Ishikawa (cell line): ENCODE data around the gene YY1.

Source experiments
- EP300 ChIP-seq: IDR thresholded peaks from 2 replicates; pipeline ENCODE4 v1.6.1; 2012; ENCODE audit warnings: borderline replicate concordance
- NFIC ChIP-seq: IDR thresholded peaks from 2 replicates; pipeline ENCODE4 v1.6.1; 2012
- TAF1 ChIP-seq: IDR thresholded peaks from 2 replicates; pipeline ENCODE4 v1.6.1; 2012; ENCODE audit warnings: low read depth, mild to moderate bottlenecking
- YY1 ChIP-seq: IDR thresholded peaks from 2 replicates; pipeline ENCODE4 v1.6.1; 2012; ENCODE audit warnings: low read depth

DNA sequence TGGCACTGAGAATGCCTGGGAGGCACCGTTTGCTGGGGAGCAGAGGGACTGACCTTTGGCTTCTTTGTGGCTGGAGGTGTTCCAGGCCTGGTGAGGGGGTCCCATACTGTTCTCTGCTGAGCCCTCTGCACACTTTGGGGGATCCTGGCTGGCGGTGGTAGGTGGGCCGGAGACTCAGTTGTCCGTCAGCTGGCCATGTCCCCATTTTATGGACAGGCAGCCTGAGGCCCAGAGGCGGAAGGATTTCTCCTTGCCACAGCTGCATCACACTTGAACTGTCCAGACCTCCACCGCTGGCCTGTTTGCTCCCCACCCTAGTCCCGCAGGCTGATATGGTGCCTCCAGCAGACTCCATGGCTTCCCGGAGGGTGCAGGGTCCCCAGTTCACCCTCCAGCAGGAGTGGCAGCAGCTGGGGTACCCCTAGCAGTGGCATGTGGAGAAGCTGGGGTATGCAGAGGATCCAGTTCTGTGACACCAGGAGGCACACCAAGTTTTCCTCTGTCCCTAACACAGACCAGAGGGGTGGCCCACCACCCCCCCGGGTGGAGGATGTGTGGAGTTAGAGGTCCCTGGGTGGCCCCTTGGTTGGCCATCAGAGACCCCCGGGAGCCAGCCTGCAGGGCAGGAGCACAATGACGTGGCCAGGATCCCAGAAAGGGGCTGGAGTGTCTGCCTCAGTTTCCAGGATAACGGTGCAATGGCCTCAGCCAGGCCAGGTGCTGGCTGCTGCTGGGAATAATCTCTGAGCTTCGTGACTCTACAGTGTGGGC is 52.5 kb downstream of the YY1 start:
- TF ChIP-seq YY1 (no peak), EP300 (no peak), TAF1 (no peak), NFIC (no peak)
